ENCODE measurements around the gene SSR3.
"Not testable (repeated sequence)": the region's sequence is repeated elsewhere in the genome, so short reads cannot be mapped to it uniquely, and the experiment has no call there.

Gene SSR3

DNA sequence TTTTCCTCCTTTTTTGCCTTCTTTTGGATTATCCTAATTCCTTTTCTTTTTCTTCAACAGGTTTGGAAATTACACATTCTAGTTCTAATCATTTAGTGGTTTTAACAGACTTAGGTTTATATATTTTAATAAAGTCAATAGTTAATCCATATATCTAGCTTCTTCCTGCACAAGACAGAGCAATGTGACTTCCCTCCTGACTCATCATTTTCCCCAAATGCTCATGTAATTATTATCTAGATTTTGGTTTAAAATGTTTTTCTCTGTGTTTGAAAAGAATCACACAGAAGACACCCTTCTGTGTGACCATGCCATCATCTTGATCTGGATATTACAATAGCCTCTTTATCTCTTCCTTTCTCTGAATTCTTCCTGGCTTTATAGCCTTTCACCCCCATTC, 28.6 kb upstream of the SSR3 start:
- Histone ChIP-seq H3K27me3 (ENCODE audit: low read depth) (peaks cover 5% of the 10 kb centered on the region), H3K4me1 (no peaks in the 10 kb centered on the region), H3K9me3 (no peaks in the 10 kb centered on the region), H3K36me3 (replicated peaks) (no peaks in the 10 kb centered on the region), H3K4me3 (no peak overlapping the region)
- no peak for DNase-seq (ENCODE audit: low spot score in 2 of 2)
- in situ Hi-C loops (cut with MboI; ENCODE audit: low sequenced_read_pairs) = no loop called here

DNA sequence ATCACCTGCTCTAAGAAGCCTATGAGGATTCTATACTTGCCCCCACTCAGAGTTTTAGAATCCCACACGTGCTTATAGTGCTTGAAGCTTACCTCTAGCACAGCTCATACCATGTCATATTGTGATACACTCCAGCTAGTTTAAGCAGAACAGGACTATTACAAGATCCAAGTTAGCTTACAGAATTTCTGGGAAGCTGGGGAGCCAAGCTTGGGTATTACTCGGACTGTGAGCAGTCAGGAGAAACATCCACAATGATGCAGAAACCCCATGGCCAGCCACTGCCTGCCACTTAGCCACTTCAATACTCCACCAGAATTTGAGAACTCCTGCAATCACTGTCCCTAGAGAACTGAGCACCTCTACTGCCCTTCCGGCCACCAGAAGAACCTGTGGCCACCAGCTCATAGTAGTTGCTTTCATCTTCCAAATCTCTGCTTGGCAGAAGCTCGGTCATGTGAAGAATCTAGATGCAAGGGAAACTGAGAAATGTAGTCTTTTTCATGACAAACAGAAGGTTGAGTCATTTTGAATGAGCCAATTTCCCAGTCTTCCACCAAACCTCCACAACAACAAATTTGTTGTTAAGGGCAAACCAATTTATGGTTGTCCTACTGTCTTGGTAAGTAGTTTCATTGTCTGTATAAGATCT, 27.7 kb upstream of the SSR3 start:
- no peak overlapping the region for H3K4me3 ChIP-seq
- H3K4me1 ChIP-seq = no peaks in the 10 kb centered on the region
- H3K27me3 ChIP-seq (ENCODE audit: low read depth) = peaks cover 5% of the 10 kb centered on the region
- DNase-seq (ENCODE audit: low spot score in 2 of 2) = no peak
- H3K9me3 ChIP-seq = no peaks in the 10 kb centered on the region
- in situ Hi-C loops (cut with MboI; ENCODE audit: low sequenced_read_pairs) = no loop called here
- H3K36me3 ChIP-seq (replicated peaks) = no peaks in the 10 kb centered on the region

DNA sequence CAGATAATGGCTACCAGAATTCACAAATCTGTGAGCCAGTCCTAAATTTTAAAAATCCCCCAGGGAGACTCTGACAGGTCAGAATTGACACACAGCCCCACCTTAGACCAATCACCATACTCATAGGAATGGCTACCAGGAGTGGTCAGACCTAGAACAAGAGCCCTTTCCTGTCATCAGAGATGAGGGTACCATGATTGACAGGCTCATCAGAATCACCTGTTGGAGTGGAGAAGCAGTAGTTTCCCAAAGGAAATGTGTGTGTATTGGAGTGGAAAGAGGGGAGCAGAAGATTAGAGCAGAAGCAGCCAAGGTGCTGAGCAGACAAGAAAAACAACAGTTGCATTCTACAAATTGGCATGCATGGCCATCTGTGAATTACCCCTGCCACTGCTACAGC, 27.0 kb upstream of the SSR3 start:
- Histone ChIP-seq H3K36me3 (replicated peaks) (no peaks in the 10 kb centered on the region), H3K27me3 (ENCODE audit: low read depth) (peaks cover 5% of the 10 kb centered on the region), H3K4me1 (no peaks in the 10 kb centered on the region), H3K4me3 (no peak overlapping the region), H3K9me3 (no peaks in the 10 kb centered on the region)
- in situ Hi-C loops (cut with MboI; ENCODE audit: low sequenced_read_pairs) = no loop called here
- DNase-seq (ENCODE audit: low spot score in 2 of 2) = no peak

DNA sequence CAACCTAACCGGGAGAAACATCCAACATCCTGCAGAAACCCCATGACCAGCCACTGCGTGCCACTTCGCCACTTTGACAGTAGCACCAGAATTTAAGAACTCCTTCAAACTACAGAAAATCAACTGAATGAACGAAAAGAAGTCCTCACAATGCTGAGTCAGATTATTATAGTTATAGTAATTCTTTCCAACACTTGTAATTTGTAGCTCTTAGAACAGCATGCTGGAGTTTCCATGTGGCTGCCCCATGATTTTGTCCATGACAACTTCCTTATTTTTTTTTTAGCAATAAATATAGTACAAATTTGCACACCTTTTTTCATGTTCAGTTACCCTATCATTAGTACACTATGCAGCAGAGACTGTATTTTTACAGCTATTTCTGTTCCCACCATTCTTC, 26.1 kb upstream of the SSR3 start:
- H3K4me3 ChIP-seq = no peak overlapping the region
- in situ Hi-C loops (cut with MboI; ENCODE audit: low sequenced_read_pairs) = no loop called here

DNA sequence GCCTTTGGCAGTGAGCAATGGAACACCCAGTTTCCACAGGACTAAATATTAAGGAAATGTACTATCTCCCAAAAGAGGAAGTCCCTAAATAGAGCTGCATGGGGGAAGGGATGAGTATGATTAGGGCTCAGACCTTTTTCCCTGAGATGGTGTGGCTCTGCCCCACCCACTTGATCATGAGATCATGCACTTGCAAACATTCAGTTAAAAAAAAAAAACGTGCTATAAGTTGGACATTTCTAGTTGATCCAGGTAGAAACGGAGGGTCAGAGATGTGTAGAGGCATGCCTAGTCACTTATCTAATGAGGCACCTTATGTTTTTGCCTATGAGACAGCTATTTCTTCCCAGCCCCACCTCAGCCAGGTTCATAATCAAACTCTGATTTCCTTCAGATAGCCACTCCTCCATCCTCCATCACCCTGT, 24.5 kb upstream of the SSR3 start:
- Histone ChIP-seq H3K9me3 (no peaks in the 10 kb centered on the region), H3K36me3 (replicated peaks) (no peaks in the 10 kb centered on the region), H3K4me1 (no peaks in the 10 kb centered on the region; the same call in 1 of the 2 replicates), H3K27me3 (ENCODE audit: low read depth) (peaks cover 6% of the 10 kb centered on the region; the same call in 1 of the 2 replicates), H3K4me3 (no peak overlapping the region)
- in situ Hi-C loops (cut with MboI; ENCODE audit: low sequenced_read_pairs) = no loop called here
- DNase-seq (ENCODE audit: low spot score in 2 of 2) = no peak

More for the DNA sequence above, 26.1 kb upstream of the SSR3 start:
- Histone ChIP-seq H3K27me3 (ENCODE audit: low read depth) (peaks cover 3% of the 10 kb centered on the region; the same call in 1 of the 2 replicates), H3K9me3 (no peaks in the 10 kb centered on the region), H3K4me1 (no peaks in the 10 kb centered on the region), H3K36me3 (replicated peaks) (no peaks in the 10 kb centered on the region)
- DNase-seq (ENCODE audit: low spot score in 2 of 2) = no peak

DNA sequence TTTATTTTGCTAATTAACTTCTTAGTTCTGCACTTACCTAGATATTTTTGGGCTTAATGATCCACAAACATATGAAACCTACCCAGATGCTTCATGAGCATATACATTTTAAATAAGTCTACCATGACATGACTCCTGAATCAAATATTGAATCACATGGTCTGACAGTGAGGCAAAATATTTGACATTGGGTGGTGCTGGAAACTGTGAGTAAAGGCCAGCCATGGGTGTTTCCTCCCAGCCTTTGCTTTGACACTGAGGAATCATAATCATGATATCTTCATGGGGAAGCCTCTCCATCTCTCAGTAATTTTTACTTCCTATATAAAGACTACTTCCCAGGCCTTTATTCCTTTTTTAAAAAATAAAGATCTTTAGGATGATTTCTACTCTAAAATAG, 22.8 kb upstream of the SSR3 start:
- Histone ChIP-seq H3K9me3 (no peaks in the 10 kb centered on the region), H3K4me3 (no peak overlapping the region), H3K27me3 (ENCODE audit: low read depth) (peaks cover 6% of the 10 kb centered on the region; the same call in 1 of the 2 replicates), H3K36me3 (replicated peaks) (no peaks in the 10 kb centered on the region), H3K4me1 (no peaks in the 10 kb centered on the region; the same call in 1 of the 2 replicates)
- no peak for DNase-seq (ENCODE audit: low spot score in 2 of 2)
- in situ Hi-C loops (cut with MboI; ENCODE audit: low sequenced_read_pairs) = no loop called here

DNA sequence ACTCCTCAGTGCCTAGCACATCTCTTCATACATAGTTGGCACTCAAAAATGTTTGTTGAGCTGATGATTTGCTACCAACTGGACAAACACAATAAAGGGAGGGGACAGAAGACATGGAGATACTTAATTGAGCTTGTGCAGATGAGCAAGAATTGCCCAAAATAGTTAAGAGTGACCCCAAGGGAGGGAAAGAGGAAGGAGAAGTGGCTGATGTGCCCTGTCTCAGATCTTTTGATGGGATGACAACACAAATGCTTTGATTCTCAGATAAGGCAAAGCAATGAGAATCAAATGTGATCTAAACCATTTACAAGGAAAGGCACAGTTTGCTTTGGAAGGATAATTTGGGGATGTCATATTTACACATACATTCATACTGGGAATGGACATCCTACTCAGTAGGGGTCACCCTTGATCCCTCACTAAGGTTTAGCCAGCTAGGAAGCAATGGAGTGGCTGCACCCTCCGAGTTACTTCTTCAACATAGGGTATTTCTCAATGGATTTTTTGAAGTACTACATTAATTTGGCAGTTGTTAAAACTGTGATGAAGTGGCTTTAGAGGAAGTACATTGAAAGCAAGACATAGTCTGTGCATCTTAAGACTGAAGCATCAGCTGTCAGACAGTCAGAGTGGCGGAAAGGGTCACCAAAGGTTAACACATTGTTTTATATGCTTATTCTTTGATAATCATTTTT, 21.9 kb upstream of the SSR3 start:
- in situ Hi-C loops (cut with MboI; ENCODE audit: low sequenced_read_pairs) = no loop called here
- no peaks in the 10 kb centered on the region; the same call in 1 of the 2 replicates for H3K4me1 ChIP-seq
- no peaks in the 10 kb centered on the region for H3K36me3 ChIP-seq (replicated peaks)
- H3K27me3 ChIP-seq (ENCODE audit: low read depth) = peaks cover 6% of the 10 kb centered on the region; the same call in 1 of the 2 replicates
- no peak for DNase-seq (ENCODE audit: low spot score in 2 of 2)
- H3K9me3 ChIP-seq = no peaks in the 10 kb centered on the region
- H3K4me3 ChIP-seq = no peak overlapping the region

DNA sequence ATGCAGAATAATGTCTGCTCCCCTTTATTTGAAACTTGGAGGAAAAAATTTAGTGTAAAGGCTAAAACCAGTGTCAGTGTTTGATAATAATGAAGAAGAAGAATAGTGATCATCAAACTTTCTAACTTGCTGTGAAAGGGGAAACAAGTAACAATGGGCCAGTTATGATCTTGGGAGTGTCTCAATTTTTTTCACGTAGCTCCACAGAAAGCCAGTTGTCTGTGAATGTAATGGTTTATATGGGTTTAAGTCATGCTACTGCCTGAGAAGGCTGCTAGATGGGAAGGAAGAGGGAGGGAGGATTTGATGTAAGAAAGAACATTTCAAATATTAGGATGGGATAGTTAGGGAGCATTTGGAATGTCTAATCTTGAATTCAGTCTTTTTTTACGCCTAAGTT, 21.1 kb upstream of the SSR3 start:
- Histone ChIP-seq H3K27me3 (ENCODE audit: low read depth) (peaks cover 6% of the 10 kb centered on the region; the same call in 1 of the 2 replicates), H3K36me3 (replicated peaks) (no peaks in the 10 kb centered on the region), H3K4me3 (no peak overlapping the region), H3K4me1 (no peaks in the 10 kb centered on the region; the same call in 1 of the 2 replicates), H3K9me3 (no peaks in the 10 kb centered on the region)
- no peak for DNase-seq (ENCODE audit: low spot score in 2 of 2)
- in situ Hi-C loops (cut with MboI; ENCODE audit: low sequenced_read_pairs) = no loop called here

DNA sequence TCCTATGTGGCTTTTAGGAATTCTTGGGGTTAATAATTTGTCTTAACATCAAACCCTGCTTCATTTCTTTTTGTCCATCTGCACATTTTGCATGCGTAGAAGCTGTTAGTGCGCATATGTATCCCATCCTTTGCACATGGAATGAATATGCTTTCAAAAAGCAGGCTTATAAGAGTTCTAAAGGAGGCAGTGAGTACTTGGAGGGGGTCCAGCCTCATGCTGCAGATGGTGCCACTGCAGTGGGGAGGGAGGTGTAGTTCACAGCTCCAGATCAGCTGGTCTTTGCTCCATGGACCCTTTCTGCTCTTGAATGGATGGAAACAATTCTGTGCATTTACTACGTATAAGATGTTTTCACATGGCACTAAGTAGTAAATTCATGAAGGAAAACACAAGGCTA, 20.7 kb upstream of the SSR3 start:
- Histone ChIP-seq H3K36me3 (replicated peaks) (no peaks in the 10 kb centered on the region), H3K9me3 (no peaks in the 10 kb centered on the region), H3K4me1 (no peaks in the 10 kb centered on the region; the same call in 1 of the 2 replicates), H3K27me3 (ENCODE audit: low read depth) (peaks cover 6% of the 10 kb centered on the region; the same call in 1 of the 2 replicates), H3K4me3 (no peak overlapping the region)
- in situ Hi-C loops (cut with MboI; ENCODE audit: low sequenced_read_pairs) = no loop called here
- DNase-seq (ENCODE audit: low spot score in 2 of 2) = no peak

DNA sequence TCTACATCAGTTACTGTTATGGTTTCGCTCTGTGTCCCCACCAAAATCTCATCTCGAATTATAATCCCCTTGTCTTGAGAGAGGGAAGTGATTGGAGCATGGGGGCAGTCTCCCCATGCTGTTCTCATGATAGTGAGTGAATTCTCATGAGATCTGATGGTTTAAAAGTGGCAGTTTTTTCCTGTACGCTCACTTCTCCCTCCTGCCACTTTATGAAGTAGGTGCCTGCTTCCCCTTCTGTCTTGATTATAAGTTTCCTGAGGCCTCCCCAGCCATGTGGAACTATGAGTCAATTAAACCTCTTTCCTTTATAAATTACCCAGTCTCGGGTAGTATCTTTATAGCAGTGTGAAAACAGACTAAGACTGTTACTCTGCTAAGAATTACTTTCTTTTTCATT, 15.0 kb upstream of the SSR3 start:
- DNase-seq (ENCODE audit: low spot score in 2 of 2); in situ Hi-C loops (cut with MboI; ENCODE audit: low sequenced_read_pairs); H3K27me3 ChIP-seq (ENCODE audit: low read depth): not testable (repeated sequence)

DNA sequence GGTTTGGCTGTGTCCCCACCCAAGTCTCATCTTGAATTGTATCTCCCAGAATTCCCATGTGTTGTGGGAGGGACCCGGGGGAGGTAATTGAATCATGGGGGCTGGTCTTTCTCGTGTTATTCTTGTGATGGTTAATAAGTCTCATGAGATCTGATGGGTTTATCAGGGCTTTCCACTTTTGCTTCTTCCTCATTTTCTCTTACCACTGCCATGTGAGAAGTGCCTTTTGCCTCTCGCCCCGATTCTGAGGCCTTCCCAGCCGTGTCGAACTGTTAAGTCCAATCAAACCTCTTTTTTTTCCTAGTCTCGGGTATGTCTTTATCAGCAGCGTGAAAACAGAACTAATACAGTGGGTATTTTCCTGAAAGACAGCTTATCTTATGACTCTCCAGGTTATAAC, 14.1 kb upstream of the SSR3 start:
- H3K9me3 ChIP-seq; DNase-seq (ENCODE audit: low spot score in 2 of 2); H3K4me1 ChIP-seq; in situ Hi-C loops (cut with MboI; ENCODE audit: low sequenced_read_pairs); H3K36me3 ChIP-seq (replicated peaks); H3K4me3 ChIP-seq; H3K27me3 ChIP-seq (ENCODE audit: low read depth): not testable (repeated sequence)

More for the DNA sequence above, 15.0 kb upstream of the SSR3 start:
- not testable (repeated sequence) for H3K9me3 ChIP-seq; H3K4me3 ChIP-seq; H3K36me3 ChIP-seq (replicated peaks); H3K4me1 ChIP-seq

DNA sequence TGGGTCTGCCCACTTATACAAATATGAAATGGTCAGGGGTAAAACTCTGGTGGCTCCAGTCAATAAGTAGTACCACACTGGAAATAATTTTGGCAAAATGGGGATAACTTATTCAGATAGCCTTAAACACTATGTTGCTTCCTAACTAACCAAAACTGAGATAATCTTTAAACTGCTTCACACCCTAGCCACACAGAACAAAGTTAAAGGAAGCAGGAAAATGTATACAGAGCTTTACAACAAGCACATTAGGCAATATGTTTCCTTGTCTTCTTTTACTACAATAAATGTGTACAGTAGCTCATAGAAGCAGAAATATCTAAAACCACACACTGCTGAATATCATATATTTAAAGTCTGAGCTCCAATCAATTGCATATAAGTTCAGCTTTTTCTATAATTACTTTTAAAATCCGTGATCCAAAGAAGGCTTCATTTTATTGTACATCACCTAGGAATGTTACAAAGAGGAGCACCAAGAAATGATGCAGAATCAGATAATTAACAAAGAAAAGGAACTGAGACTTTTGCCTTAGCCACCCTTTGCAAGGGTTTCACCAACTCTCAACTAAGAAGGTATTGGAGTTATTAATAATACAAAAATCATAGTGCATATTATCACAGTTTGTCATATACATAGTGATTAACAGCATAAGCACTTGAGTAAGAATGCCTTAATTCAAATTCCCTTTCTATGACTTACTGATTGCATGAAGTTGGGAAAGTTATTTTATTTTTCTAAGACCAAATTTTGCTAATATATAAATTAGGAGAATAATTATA, 9.2 kb upstream of the SSR3 start:
- in situ Hi-C loops (cut with MboI; ENCODE audit: low sequenced_read_pairs) = no loop called here
- H3K9me3 ChIP-seq = no peaks in the 10 kb centered on the region; the same call in 1 of the 2 replicates
- DNase-seq (ENCODE audit: low spot score in 2 of 2) = no peak
- H3K27me3 ChIP-seq (ENCODE audit: low read depth) = no peaks in the 10 kb centered on the region
- no peaks in the 10 kb centered on the region for H3K36me3 ChIP-seq (replicated peaks)
- peaks cover 7% of the 10 kb centered on the region for H3K4me1 ChIP-seq
- no peak overlapping the region for H3K4me3 ChIP-seq

DNA sequence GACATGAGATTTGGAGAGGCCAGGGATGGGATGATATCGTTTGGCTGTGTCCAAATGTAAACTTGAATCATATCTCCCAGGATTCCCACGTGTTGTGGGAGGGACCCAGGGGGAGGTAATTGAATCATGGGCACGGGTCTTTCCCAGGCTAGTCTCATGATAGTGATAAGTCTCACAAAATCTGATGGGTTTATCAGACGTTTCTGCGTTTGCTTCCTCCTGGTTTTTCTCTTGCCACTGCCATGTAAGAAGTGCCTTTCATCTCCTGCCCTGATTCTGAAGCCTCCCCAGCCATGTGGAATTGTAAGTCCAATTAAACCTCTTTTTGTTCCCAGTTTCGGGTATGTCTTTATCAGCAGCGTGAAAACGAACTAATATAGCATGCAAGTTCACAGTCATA, 7.6 kb upstream of the SSR3 start:
- in situ Hi-C loops (cut with MboI; ENCODE audit: low sequenced_read_pairs); H3K36me3 ChIP-seq (replicated peaks); H3K4me1 ChIP-seq; H3K9me3 ChIP-seq; H3K27me3 ChIP-seq (ENCODE audit: low read depth); DNase-seq (ENCODE audit: low spot score in 2 of 2); H3K4me3 ChIP-seq: not testable (repeated sequence)

DNA sequence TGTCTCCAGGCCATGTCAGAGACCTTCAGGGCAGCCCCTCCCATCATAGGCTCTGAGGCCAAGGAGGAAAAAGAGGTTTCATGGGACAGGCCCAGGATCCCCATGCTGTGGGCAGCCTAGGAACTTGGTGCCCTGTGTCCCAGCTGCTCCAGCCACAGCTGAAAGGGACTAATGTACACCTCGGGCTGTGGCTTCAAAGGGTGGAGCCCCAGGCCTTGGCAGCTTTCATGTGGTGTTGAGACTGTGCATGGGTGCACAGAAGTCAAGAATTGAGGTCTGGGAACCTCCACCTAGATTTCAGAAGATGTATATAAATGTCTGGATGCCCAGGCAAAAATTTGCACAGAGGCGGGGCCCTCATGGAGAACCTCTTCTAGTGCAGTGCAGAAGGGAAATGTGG, 6.6 kb upstream of the SSR3 start:
- Histone ChIP-seq H3K36me3 (replicated peaks) (no peaks in the 10 kb centered on the region), H3K27me3 (ENCODE audit: low read depth) (no peaks in the 10 kb centered on the region), H3K4me3 (no peak overlapping the region), H3K9me3 (no peaks in the 10 kb centered on the region), H3K4me1 (peaks cover 10% of the 10 kb centered on the region)
- in situ Hi-C loops (cut with MboI; ENCODE audit: low sequenced_read_pairs) = no loop called here
- DNase-seq (ENCODE audit: low spot score in 2 of 2) = peak; percentile 26 to 47
